ENCODE results near the gene GPC5.

- TF ChIP-seq CTCF (IDR thresholded peaks at IDR 0.05; ENCODE audit: control extremely low read depth in 1 of 3, insufficient read depth in 1 of 3, low read depth in 1 of 3, low read length in 3 of 3) = no peak
- no peak for TF ChIP-seq CBX5 (IDR thresholded peaks at IDR 0.05; ENCODE audit: low read depth, low read length)
- no peak for TF ChIP-seq CHD2 (IDR thresholded peaks at IDR 0.05; ENCODE audit: low read length)
- TF ChIP-seq KDM1A (IDR thresholded peaks at IDR 0.05; ENCODE audit: borderline replicate concordance, low read length) = no peak
- TF ChIP-seq POLR2A (IDR thresholded peaks at IDR 0.05; ENCODE audit: control extremely low read depth in 1 of 2, low read depth in 2 of 2, low read length in 2 of 2) = no peak
- no peak for TF ChIP-seq RAD21 (IDR thresholded peaks at IDR 0.05 in 1 of 2, conservative IDR thresholded peaks at IDR 0.05 in 1 of 2; ENCODE audit: low read depth in 2 of 2, low read length in 2 of 2)
- no peak for TF ChIP-seq SP1 (IDR thresholded peaks at IDR 0.05; ENCODE audit: low read depth, low read length)
- no peak for TF ChIP-seq ZNF274 (IDR thresholded peaks at IDR 0.05; ENCODE audit: borderline replicate concordance, extremely low read depth, low read length)
- TF ChIP-seq BACH1 (IDR thresholded peaks at IDR 0.05; ENCODE audit: low read length) = no peak
Measured at GRCh38 chr13:92101801-92102200, 703.4 kb downstream of the GPC5 start.

Measured in H1 (cell line).